Measurements from ENCODE around the gene AUTS2.

The AUTS2 gene

GRCh38 chr7:69656890-69657289 lies 58.6 kb downstream of the AUTS2 start:
- no peak for DNase-seq

GRCh38 chr7:69657331-69657730 lies 59.1 kb downstream of the AUTS2 start:
- DNase-seq: no peak

- no peak for DNase-seq
Observed at GRCh38 chr7:69657985-69658384, 59.7 kb downstream of the AUTS2 start.

- no peak for DNase-seq
Observed at GRCh38 chr7:69659983-69660382, 61.7 kb downstream of the AUTS2 start.

GRCh38 chr7:69661342-69661741 lies 63.1 kb downstream of the AUTS2 start:
- no peak for DNase-seq

GRCh38 chr7:69663911-69664832 lies 65.9 kb downstream of the AUTS2 start:
- no peak for DNase-seq

GRCh38 chr7:69665369-69665768 lies 67.1 kb downstream of the AUTS2 start:
- no peak for DNase-seq

GRCh38 chr7:69668339-69668870 lies 70.1 kb downstream of the AUTS2 start:
- DNase-seq: no peak

GRCh38 chr7:69670701-69671100 lies 72.4 kb downstream of the AUTS2 start:
- DNase-seq: no peak

- no peak for DNase-seq
Observed at GRCh38 chr7:69673074-69673473, 74.8 kb downstream of the AUTS2 start.

GRCh38 chr7:69674701-69675182 lies 76.5 kb downstream of the AUTS2 start:
- DNase-seq: no peak

- DNase-seq: no peak
Observed at GRCh38 chr7:69676247-69676646, 78.0 kb downstream of the AUTS2 start.

GRCh38 chr7:69677054-69677852 lies 79.0 kb downstream of the AUTS2 start:
- no peak for DNase-seq

GRCh38 chr7:69677881-69678493 lies 79.7 kb downstream of the AUTS2 start:
- no peak for DNase-seq

GRCh38 chr7:69678494-69679187 lies 80.4 kb downstream of the AUTS2 start:
- DNase-seq: no peak

- DNase-seq: no peak
Observed at GRCh38 chr7:69681181-69681580, 82.9 kb downstream of the AUTS2 start.

- no peak for DNase-seq
Observed at GRCh38 chr7:69682518-69682917, 84.2 kb downstream of the AUTS2 start.

- no peak for DNase-seq
Observed at GRCh38 chr7:69683002-69683401, 84.7 kb downstream of the AUTS2 start.

GRCh38 chr7:69684369-69685292 lies 86.4 kb downstream of the AUTS2 start:
- no peak for DNase-seq

- DNase-seq: no peak
Observed at GRCh38 chr7:69685293-69685631, 87.0 kb downstream of the AUTS2 start.

- DNase-seq: no peak
Observed at GRCh38 chr7:69686366-69686765, 88.1 kb downstream of the AUTS2 start.

Measured in T-helper 2 cell (primary cell).